ENCODE measurements around the gene LTN1.
"Not testable (repeated sequence)": the region's sequence is repeated elsewhere in the genome, so short reads cannot be mapped to it uniquely, and the experiment has no call there.

Gene LTN1

DNA sequence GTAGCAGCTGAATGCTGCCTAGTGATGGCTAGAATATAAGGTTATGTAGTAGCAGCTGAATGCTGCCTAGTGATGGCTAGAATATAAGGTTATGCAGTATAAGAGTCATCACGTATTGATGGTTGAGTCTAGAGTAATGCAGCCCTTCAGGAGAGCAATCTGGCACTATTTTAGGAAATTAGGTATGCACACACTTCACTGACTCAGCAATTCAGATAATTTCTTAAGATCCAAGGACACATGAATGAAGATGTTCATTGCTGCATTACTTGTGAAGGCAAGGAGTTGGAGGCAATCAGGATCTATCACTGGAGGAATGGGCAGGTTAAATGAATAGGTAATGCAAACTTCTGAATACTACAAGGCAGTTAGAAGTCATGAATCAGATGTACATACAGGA lies 13.6 kb downstream of the LTN1 start:
- no peak for DNase-seq

DNA sequence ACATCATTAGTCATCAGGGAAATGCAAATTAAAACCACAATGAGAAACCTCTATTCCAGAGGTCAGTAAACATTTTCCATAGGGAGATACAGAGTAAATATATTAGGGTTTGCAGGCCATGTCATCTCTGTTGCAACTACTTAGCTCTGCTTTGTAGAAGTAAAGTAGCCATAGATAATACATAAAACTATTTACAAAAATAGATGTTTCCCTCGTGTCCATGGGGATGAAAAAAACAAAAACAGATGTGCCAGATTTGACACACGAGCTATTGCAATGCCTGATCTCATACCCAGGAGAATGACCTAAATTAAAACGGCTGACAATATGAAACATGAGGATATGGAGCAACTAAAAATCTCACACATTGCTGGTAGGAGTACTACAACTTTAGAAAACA lies 17.3 kb downstream of the LTN1 start:
- no peak for DNase-seq

DNA sequence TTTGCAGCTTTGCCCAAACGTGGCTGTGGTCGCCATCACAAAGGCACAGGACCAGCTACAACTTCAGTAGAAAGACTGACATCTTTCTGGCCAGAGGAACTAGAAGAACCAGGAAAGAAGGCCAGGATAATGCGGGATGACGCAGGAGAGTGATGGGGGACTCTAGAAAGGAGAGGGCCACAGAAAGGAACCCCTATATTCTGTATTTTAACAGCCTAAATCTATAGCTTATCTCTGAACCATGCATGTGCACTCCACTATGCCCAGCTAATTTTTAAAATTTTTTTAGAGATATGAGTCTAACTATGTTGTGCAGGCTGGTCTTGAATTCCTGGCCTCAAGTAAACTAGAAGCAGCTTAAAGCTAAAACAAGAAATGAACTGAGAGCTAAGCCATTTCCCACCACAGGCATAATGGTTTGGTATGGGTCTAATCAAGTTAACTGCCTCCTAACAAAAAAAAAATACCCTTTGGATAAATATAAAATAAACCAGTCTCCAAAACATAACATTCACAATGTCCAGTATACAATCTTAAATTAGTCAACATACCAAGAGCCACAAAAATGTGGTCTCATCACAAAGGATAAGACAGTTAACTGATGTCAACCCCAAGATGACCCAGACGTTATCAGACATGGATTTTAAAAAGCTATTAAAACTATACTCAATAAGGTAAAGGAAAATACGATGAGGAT lies 18.0 kb downstream of the LTN1 start:
- no peak for DNase-seq

DNA sequence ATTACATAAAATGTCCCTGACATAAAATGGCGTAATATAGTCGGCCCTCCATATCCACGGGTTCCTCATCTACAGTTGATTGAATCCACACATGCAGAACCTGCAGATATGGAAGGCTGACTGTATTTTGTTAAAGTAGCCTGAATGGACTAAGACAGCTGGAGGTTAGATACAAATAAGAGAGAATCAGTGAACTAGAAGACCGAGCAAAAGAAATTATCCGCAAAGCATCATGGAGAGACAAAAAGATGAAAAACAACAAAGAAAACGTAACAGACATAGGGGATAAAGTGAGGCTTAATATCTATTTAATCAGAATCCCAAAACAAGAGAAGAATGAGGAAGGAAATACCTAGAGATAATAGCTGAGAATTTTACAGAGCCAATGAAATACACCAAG lies 20.3 kb downstream of the LTN1 start:
- DNase-seq = no peak

DNA sequence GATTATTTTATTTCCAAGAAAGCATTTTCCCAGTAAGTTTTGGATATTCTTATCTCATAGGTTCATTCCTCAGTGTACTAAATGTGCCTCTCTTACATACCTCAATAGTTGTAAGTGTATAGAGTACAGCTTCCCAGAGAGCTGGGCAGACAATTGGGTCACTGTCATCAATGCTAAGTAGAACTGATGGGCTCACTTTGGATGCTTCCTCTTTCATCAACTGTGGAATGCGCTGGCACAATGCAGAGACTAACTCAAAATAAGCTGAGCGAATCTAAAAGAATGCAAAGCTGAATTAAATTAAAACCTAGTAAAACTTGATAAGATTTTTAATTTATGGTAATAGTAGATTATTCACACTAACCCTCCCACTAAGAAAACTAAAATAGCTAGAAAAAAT lies 21.5 kb downstream of the LTN1 start:
- DNase-seq = no peak

DNA sequence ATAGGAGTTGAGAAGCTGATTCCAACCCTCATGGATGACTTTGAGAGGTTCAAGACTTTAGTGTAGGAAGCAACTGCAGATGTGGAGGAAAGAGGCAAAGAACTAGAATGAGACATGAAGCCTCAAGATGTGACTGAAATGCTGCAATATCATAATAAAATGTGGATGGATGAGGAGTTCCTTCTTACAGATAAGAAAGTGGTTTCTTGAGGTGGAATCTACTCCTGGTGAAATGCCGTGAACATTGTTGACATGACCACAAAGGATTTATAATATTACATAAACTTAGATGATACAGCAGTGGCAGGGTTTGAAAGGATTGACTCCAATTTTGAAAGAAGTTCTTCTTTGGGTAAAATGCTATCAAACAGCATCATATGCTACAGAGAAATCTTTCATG lies 28.8 kb downstream of the LTN1 start:
- no peak for DNase-seq

DNA sequence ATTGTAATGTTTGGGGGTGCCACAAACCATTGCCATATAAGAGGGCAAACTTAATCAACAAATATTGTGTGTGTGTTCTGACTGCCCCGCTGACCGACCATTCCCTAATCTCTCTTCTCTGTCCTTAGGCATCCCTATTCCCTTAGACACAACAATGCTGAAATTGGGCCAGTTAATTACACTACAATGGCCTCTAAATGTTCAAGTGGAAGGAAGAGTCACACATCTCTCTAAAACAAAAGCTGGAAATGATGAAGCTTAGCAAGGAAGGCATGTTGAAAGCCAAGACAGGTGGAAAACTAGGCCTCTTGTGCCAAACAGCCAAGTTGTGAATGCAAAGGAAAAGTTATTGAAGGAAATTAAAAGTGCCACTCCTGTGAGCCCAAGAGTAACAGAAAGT lies 30.2 kb downstream of the LTN1 start:
- no peak for DNase-seq

DNA sequence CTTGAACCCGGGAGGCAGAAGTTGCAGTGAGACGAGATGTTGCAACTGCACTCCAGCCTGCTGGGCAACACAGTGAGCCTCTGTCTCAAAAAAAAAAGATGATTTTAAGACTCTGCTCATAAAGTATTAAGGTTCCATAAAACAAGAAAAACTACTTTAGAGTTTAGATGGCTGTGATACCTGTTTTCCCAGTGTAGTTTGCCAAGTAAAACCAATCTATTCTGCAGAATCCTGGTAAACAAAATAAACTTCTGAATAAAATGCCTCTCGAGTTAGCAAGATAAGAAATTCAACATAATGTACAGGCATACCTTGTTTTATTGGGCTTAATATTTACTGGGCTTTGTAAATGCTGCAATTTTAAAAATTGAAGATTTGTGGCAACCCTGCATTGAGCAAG lies 30.8 kb downstream of the LTN1 start:
- no peak for DNase-seq

DNA sequence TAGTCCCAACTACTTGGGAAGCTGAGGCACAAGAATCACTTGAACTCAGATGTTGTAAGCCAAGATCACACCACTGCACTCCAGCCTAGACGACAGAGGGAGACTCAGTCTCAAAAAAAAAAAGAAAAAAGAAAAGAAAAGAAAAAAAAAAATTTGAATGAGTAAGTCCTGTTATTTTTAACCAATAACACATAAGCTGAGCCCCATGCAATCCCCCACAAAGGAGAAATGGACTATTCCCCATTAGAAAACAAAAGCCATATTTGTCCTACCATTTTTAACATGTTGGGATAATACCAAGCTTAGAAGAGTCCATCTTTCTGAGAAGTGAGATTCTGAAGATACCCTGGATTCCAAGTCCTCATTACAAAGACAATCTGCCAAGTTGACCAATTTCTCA lies 32.4 kb downstream of the LTN1 start:
- no peak for DNase-seq

DNA sequence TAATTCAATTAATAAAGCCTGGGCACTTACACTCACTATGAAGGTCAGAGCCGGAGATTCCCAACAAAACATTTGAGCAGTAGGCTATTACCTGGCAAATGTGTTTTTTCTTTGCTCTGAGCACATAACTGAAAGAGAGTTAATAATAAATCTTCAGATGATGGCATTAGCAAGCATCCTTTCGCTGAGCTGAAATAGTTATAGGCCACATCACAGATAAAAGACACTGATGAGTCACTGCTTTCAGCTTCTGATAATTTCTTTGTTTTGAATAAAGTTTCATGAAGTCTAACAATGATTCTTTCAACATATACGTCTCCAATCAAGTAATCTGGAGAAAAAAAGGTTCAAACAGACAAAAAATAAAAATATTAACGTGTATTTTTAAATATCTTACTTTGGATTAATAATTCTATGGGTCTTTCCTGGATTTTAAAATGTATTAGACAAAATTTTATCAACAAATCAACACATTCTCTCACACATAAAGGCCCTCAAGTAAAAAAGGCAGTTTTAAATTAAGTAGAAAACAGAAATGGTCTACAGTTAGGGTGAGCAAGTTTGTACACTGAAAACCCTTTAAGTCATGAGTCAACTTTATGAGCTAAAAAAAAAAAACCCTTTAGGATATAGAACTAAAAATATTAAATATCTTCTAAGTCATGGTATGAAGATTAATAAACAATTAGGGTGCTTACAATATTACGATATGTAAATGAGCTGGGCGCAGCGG lies 33.1 kb downstream of the LTN1 start:
- no peak for DNase-seq

DNA sequence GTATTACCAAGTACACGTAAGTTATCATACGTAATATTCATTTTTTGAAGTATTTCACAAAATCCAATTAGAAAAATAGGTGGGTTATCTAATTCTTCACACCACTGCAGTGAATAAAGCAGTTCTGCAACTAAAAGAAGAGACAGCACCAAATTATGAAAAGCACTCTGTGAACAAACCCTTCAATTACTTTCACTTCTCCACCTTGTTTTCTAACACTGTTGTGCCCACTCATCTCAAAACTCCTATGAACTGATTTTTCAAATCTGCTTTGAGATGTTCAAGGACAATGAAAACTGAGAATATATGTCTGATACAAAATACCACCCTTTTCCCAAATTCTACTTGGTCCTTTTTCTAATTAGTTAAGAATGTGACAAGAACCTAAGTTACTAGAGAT lies 39.4 kb downstream of the LTN1 start:
- DNase-seq = no peak

DNA sequence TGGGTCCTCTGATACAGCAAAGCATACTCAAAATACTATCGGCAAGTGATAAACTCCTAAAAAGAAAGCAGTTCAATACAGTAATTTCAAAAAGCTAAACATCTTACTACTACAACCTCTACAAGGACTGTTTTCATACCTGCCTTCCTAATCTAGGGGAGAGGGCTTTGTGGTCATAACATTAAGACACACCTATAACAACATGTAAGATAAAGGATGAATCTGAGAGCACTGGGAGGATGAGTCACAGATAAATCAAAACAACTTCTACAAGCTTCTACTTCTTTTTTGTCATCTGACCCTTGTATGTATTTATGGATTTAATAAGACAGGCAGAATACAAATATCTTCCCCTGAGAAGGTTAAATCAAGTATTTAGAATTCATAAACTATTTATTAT lies 40.0 kb downstream of the LTN1 start:
- no peak for DNase-seq

DNA sequence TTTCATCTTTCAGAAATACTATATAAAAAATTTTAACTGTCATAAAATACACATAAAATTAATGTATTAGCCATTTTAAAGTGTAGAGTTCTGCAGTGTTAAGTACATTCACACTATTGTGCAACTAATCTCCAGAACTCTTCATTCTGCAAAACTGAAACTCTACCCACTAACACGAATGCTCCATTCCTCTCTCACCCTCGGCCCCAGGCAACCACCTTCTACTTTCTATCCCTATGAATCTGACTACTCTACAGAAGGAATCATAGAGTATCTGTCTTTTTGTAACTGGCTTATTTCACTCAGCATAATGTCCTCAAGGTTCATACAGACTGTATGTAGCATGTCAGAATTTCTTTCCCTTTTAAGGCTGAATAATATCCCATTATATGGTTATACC lies 43.4 kb downstream of the LTN1 start:
- no peak for DNase-seq

DNA sequence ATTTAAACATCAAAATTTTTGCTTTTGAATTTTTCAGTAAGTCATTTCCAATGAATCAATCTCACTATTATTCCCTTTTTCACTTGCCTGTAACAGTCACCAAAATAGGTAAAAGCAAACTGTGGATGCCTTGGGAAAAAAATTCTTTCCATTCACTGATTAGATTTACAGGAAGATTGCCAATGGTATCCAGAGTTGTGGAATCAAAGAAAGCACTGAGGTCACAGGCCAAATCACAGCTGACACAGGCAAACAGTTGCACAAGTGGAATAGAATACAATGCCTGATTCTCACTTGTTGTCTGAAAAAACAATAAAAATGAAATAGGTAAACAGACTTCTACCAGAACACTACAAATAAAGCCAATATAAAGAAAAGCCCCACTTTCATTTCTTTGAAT lies 48.4 kb downstream of the LTN1 start:
- DNase-seq = no peak

DNA sequence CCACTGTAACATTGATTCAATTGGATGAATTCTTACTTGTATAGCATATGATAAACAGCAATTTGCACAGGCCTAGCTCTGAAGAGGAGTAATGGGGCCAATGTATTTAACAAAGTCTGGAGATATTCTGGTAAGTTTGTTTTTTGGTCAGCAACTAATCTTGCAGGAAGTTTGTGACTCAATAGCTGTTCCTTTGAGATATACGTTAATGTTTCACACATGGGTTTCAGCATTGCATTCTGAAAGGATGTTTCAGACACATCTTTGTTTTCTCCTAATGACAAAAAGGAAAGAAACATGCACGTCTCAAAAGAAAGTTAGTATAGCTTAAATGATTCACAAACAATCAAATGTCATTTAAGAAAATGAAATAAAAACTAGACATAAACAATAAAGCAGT lies 49.0 kb downstream of the LTN1 start:
- no peak for DNase-seq

DNA sequence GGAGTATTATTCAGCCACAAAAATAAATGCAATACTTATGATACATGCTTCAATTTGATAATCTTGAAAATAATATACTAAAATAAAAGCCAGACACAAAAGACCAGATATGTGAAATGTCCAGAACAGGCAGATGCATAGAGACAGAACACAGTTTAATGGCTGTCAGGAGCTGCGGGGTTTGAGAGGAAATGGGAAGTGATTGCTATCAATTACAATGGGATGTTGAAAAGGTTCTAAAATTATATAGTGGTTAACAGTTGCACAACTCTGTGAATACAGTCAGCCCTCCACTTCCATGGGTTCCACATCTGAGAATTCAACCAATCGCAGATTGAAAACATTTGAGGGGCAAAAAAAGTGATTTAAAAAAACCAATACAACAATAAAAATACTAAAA lies 54.0 kb downstream of the LTN1 start:
- no peak for DNase-seq

DNA sequence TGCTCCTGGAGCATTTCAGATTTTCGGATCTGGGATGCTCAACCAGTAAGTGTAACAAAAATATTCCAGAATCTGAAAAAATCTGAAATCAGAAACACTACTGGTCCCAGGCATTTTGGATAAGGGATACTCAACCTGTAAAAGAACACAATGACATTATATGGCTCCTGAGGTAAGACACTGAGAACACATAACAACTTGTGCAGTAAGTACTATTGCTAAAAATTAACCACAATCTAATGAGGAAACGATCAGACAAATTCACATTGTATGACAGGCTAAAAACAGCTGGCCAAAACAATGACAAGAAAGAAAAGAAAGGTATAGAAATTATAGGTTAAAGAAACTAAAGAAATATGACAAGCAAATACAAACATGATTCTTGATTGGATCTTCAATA lies 54.9 kb downstream of the LTN1 start:
- DNase-seq = no peak

DNA sequence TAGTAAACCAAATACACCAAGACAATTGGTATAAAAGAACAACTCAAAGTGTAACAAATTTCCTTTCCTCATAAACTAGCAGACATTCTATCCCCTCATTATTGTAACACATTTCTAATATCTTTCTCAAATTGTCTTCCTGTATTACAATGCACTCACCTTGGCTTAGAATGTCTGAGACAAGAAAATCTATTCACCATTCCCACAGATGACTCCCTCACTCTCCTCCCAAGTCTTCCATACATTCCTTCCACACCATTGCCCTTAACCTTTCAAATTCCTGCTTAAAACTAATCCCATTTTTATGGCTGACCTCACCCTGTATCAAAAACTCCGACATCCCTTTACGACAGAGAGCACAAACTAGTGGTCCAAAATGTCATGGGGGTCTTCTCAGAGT lies 56.0 kb downstream of the LTN1 start:
- DNase-seq = no peak

DNA sequence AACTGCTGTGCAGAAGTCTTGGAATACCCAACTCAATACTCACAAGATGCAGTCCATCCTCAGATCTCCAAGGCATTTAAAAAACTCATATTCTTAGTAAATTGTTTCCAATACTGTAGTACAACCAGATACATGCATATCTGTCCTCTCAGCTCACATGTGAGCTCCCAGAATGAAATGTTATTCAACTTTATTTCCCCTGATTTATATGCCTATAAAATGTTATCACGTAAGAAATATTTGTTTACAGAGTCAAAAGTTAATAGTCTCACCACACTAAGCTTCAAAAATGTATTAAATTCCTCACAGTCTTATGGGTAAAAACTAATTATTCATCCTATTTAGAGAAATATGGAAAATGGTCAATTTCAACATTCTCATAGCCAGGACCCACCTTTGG lies 56.6 kb downstream of the LTN1 start:
- no peak for DNase-seq

DNA sequence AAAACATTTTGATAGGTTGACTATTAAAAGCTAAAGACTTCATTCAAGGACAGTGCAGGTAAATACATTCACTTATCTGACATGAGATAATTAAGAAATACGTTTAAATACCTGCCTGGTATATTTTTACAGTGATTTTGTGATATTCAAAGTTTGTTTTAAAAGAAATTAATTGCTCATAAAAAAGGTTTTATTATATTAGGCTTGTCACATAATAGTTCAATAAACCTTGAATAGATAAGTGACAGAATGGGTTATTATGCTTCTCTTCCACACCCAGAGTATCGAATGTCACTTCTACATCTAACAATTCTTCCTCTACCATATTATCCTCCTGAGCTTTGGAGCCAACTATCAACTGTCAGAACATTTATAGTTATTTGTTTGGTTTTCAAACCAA lies 60.0 kb downstream of the LTN1 start:
- DNase-seq = no peak

DNA sequence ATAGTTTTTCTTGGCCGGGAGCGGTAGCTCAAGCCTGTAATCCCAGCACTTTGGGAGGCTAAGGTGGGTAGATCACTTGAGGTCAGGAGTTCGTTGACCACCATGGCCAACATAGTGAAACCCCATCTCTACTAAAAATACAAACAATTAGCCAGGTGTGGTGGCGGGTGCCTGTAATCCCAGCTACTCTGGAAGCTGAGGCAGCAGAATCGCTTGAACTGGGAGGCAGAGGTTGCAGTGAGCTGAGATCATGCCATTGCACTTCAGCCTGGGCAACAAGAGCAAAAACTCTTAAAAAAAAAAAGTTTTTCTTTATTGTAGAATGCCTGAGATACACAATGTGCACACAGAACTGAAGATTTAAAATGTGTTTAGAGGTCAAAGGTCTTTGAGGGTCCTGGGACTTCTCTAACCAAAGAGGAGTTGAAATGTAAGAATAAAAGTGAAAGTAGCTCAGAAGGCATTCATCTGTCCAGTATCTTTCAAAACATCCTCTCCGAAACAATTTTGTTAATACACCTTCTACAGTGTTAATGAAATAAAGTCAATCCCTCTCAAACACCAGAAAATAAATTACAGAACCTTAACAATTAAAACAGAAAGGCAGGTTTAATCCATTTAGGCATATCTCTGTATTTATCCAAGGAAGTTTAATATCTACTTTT lies 60.8 kb downstream of the LTN1 start:
- not testable (repeated sequence) for DNase-seq

DNA sequence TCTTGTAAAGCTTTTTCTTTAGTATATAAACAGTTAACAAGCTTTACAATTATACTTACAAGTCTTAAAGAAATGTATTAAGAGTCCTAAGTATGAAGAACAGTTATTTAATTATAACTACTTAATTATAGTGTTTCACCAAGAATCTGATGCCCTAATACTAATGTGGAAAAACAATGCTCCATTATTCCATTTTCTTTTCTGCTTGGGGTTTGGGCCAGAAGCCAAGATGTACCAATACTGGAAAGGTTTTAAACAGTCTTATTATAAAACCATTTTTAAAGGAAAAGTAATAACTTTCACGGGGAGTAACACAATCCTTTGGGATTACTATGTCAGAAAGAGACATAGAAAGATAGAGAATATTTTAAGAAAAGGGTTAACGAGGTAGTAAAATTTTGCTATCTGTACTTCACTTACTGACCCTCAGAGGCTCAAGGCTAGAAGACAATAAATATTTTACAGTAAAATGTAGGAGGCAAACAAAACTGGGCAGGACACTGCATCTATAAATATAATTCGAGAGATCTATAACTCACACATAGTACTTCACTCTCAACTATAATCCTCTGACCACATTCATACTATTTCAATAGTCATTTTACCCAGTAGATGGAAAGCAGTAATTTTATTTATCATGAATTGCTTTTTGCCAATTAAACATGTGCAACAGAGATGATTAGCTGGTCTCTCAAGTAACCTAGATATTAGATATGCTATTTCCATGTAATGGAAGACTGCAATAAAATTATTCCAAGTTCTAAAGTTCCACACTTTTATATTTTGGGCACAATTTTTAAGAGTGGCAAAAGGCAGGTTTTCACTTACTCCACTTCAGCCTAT lies 63.9 kb downstream of the LTN1 start:
- DNase-seq = no peak

DNA sequence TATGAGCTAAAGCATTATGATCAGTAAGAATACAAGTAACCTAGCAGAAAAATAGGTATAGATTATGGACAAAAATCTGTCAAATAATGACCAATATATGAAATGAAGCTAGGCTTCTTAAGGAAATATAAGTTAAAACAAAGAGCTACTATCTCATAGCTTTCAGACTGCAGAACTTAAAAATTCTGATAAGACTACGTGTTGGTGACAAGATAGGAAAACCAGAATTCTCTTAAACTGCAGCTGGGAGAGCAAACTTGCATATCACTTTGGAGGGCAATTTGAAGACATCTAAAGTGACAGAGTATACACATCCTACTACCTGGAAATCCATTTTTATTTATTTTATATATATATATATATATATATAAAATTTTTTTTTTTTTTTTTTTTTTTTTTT lies 65.5 kb downstream of the LTN1 start:
- no peak for DNase-seq
